MCF 10A (cell line): ENCODE results near the gene DNM3. TPM values are rescaled to one million over a fixed set of nuclear protein-coding genes. Genes with fewer than 3 reads are reported as not detected.
"Not testable (repeated sequence)": the region's sequence is repeated elsewhere in the genome, so short reads cannot be mapped to it uniquely, and the experiment has no call there.

Experiments
- BruUV-seq: library from RNA; stranded (reverse); fragments of 400-500 nt; replicated peaks from 2 replicates; lab custom pipeline; 2021; lab: Mats Ljungman, UMichigan
- CTCF ChIA-PET: fragments of 300-600 bp; sonication (Branson Sonifier 250); formaldehyde crosslinking; extraction: SDS; loops from one replicate; lab custom pipeline; 2021; ENCODE audit warnings: antibody characterized with exemption, inconsistent platforms; lab: Yijun Ruan, JAX
- POLR2A ChIA-PET: fragments of 300-600, 350-650 bp; sonication (Branson Sonifier 250); formaldehyde crosslinking; extraction: SDS; loops from one replicate; lab custom pipeline; 2020; ENCODE audit warnings: antibody characterized with exemption, inconsistent platforms; lab: Yijun Ruan, JAX
- DNase-seq: peaks from one replicate; pipeline ENCODE4 v3.0.0-alpha.2; 2018; ENCODE audit not compliant: unreplicated experiment
- H3K27ac Mint-ChIP-seq: one replicate; pipeline ENCODE4 v1.8.0; 2022; ENCODE audit warnings: mild to moderate bottlenecking, low read depth, mixed read lengths; ENCODE audit not compliant: unreplicated experiment
- H3K27me3 Mint-ChIP-seq: one replicate; pipeline ENCODE4 v1.8.0; 2022; ENCODE audit warnings: mixed read lengths; ENCODE audit not compliant: insufficient read depth, unreplicated experiment
- H3K36me3 Mint-ChIP-seq: one replicate; pipeline ENCODE4 v1.8.0; 2022; ENCODE audit warnings: mild to moderate bottlenecking, moderate library complexity, mixed read lengths; ENCODE audit not compliant: insufficient read depth, unreplicated experiment
- H3K4me1 Mint-ChIP-seq: one replicate; pipeline ENCODE4 v1.8.0; 2022; ENCODE audit warnings: mixed read lengths; ENCODE audit not compliant: insufficient read depth, unreplicated experiment
- H3K4me3 Mint-ChIP-seq: one replicate; pipeline ENCODE4 v1.8.0; 2022; ENCODE audit warnings: mild to moderate bottlenecking, moderate library complexity, mixed read lengths; ENCODE audit not compliant: unreplicated experiment
- H3K9me3 Mint-ChIP-seq: one replicate; pipeline ENCODE4 v1.8.0; 2022; ENCODE audit warnings: mixed read lengths; ENCODE audit not compliant: unreplicated experiment
- intact Hi-C: fragments of 100-400 bp; cut with micrococcal nuclease; formaldehyde crosslinking; loops from 2 replicates; pipeline ENCODE4 v1.14.1; 2022
- total RNA-seq: library from RNA; stranded (reverse); gene quantifications from 2 replicates; pipeline ENCODE4 v1.2.3, GENCODE V29; 2022
- TF ChIP-seq, protein P1 (sequence below): fragments of 200-600 bp; IDR thresholded peaks from one replicate; pipeline ENCODE4 v1.8.0; 2022; ENCODE audit warnings: antibody characterized with exemption, mild to moderate bottlenecking; ENCODE audit not compliant: unreplicated experiment

Gene DNM3
- total RNA-seq, 1 experiment from 2014 or later: 0.68 TPM

DNA sequence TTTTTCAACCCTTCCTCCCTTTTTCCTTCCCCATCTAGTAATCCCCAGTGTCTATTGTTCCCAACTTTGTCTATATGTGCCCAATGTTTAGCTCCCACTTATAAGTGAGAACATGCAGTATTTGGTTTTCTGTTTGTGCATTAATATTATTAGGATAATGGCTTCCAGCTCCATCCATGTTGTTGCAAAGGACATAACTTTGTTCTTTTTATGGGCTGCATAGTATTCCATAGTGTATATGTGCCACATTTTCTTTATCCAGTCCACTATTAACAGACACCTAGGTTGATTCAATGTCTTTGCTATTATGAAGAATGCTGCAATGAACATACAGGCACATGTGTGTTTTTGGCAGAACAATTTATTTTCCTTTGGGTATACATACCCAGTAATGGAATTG lies 458.2 kb downstream of the DNM3 start:
- Mint-ChIP-seq H3K27ac (no peak overlapping the region), H3K9me3 (peaks cover 13% of the 10 kb centered on the region), H3K4me3 (no peak overlapping the region), H3K4me1 (no peaks in the 10 kb centered on the region), H3K27me3 (no peaks in the 10 kb centered on the region), H3K36me3 (no peaks in the 10 kb centered on the region)
- BruUV-seq: no TSS peak
- TF ChIP-seq, protein P1, sequence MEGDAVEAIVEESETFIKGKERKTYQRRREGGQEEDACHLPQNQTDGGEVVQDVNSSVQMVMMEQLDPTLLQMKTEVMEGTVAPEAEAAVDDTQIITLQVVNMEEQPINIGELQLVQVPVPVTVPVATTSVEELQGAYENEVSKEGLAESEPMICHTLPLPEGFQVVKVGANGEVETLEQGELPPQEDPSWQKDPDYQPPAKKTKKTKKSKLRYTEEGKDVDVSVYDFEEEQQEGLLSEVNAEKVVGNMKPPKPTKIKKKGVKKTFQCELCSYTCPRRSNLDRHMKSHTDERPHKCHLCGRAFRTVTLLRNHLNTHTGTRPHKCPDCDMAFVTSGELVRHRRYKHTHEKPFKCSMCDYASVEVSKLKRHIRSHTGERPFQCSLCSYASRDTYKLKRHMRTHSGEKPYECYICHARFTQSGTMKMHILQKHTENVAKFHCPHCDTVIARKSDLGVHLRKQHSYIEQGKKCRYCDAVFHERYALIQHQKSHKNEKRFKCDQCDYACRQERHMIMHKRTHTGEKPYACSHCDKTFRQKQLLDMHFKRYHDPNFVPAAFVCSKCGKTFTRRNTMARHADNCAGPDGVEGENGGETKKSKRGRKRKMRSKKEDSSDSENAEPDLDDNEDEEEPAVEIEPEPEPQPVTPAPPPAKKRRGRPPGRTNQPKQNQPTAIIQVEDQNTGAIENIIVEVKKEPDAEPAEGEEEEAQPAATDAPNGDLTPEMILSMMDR: no peak
- CTCF ChIA-PET: interaction anchor here (0.8 kb wide), 1 partner anchor 124 kb away, joined by 5 read pairs; no protein-coding TSS in a partner anchor
- DNase-seq: no peak
- POLR2A ChIA-PET: interaction anchor here (0.7 kb wide), 1 partner anchor 8 kb away, joined by 3 read pairs; no protein-coding TSS in a partner anchor
- intact Hi-C loops: no loop called here

DNA sequence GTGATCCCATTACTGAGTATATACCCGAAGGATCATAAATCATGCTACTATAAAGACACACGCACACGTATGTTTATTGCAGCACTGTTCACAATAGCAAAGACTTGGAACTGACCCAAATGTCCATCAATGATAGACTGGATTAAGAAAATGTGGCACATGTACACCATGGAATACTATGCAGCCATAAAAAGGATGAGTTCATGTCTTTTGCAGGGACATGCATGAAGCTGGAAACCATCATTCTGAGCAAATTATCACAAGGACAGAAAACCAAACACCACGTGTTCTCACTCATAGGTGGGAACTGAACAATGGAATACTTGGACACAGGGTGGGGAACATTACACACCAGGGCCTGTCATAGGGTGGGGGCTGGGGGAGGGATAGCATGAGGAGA lies 466.2 kb downstream of the DNM3 start:
- H3K36me3 Mint-ChIP-seq, H3K27me3 Mint-ChIP-seq, H3K4me1 Mint-ChIP-seq, DNase-seq, CTCF ChIA-PET, H3K9me3 Mint-ChIP-seq, H3K27ac Mint-ChIP-seq, H3K4me3 Mint-ChIP-seq, BruUV-seq, intact Hi-C loops: not testable (repeated sequence)
- POLR2A ChIA-PET: interaction anchor here (0.6 to 1.6 kb wide), 3 partner anchors 8 to 51 kb away, joined by 3 to 5 read pairs (median 3); no protein-coding TSS in a partner anchor

DNA sequence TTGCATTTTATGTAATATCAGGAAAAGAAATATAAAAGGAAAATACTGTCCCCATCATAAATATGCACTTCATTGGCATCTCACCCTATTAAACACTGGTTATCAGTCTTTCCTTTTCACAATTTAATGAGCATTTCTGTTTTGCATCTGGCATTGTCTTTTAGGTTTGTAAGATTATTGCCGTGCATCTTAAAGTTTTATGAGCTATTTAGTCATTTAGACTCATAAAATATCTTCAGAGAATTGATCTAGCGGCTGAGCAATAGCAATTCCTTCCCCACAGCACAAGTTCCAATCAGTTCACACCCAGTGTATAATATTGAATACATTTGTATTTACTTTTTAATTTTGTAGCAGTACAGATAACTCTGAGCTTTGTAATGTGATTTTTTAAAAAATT lies 466.8 kb downstream of the DNM3 start:
- Mint-ChIP-seq H3K36me3 (no peaks in the 10 kb centered on the region), H3K27me3 (no peaks in the 10 kb centered on the region), H3K27ac (no peak overlapping the region), H3K9me3 (peaks cover 3% of the 10 kb centered on the region), H3K4me3 (no peak overlapping the region), H3K4me1 (no peaks in the 10 kb centered on the region)
- DNase-seq: no peak
- POLR2A ChIA-PET: interaction anchor here (0.6 to 2.1 kb wide), 8 partner anchors 9 to 644 kb away, joined by 3 to 5 read pairs (median 4); no protein-coding TSS in a partner anchor
- CTCF ChIA-PET: interaction anchor here (0.6 to 0.7 kb wide), 3 partner anchors 10 to 323 kb away, joined by 3 to 4 read pairs (median 3); no protein-coding TSS in a partner anchor
- no TSS peak for BruUV-seq
- TF ChIP-seq, protein P1: no peak
- intact Hi-C loops: no loop called here

DNA sequence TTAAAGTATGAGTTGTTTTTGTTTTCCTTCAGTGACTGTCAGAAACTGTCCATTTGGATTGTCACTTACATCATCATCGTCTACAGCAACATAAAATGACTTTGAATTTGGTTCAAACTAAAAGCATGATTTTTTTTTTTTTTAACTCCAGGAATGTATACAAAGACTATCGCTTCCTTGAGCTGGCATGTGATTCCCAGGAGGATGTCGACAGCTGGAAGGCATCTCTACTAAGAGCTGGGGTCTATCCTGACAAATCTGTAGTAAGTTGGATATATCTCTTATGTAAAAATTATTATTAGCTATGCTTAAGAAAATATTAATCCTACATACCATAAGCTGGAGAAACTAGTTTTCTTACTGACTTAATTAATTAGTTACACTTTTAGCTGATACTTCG lies 467.3 kb downstream of the DNM3 start:
- POLR2A ChIA-PET: interaction anchor here (0.6 to 2.1 kb wide), 6 partner anchors 14 to 643 kb away, joined by 3 to 5 read pairs (median 4); no protein-coding TSS in a partner anchor

More for the DNA sequence above, 467.3 kb downstream of the DNM3 start:
- H3K27ac Mint-ChIP-seq: no peak overlapping the region
- H3K4me1 Mint-ChIP-seq: no peaks in the 10 kb centered on the region
- CTCF ChIA-PET: interaction anchor here (0.6 to 0.8 kb wide), 5 partner anchors 10 to 1377 kb away, joined by 3 to 4 read pairs (median 3); no protein-coding TSS in a partner anchor
- no peak overlapping the region for H3K4me3 Mint-ChIP-seq
- TF ChIP-seq, protein P1: no peak
- intact Hi-C loops: no loop called here
- no peak for DNase-seq
- H3K36me3 Mint-ChIP-seq: no peaks in the 10 kb centered on the region
- no TSS peak for BruUV-seq
- no peaks in the 10 kb centered on the region for H3K27me3 Mint-ChIP-seq
- no peaks in the 10 kb centered on the region for H3K9me3 Mint-ChIP-seq
